CD4-positive, alpha-beta T cell treated with Interleukin-21 for 1 hour (primary cell): ENCODE results near the gene CORT.
"Not testable (repeated sequence)": the region's sequence is repeated elsewhere in the genome, so short reads cannot be mapped to it uniquely, and the experiment has no call there.

ENCODE experiments used
- DNase-seq: peaks from one replicate; pipeline ENCODE4 v3.0.0-alpha.2; 2020

Gene CORT

DNA sequence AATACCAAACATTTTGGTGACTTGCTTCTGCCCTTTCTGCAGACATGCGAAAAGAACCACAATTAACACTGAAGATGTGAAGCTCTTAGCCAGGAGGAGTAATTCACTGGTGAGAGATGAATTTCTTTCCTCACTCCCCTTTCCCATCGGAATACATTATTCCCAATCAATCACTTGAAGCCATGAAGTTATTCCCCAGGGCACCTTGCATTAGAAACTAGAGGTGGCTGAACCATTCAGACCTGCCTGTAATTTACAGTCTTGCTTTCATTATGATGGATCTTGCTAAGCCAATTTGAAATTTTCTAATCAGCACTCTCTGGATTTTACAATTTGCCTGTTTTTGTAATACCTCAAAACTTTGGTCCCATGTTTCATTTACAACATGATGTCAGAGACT lies 9.5 kb upstream of the CORT start:
- DNase-seq = no peak

DNA sequence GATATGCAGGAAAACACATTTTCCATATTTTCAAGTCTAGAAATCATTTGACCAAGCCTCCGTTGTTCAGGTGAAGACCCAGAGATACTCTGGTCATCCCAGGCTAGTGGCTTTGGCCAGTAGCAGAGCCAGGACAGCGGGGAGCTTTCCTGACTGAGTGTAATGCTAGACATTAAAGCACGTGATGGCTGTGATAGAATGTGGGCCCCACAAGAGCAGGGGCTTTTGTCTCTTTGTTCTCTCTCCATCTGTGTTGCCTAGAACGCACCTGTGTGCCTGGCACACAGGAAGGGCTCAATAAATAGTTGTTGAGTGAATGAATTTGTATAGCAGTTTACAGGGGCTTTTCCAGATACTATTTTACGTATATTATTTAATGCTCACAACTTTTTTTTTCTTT lies 9.0 kb upstream of the CORT start:
- DNase-seq = no peak

DNA sequence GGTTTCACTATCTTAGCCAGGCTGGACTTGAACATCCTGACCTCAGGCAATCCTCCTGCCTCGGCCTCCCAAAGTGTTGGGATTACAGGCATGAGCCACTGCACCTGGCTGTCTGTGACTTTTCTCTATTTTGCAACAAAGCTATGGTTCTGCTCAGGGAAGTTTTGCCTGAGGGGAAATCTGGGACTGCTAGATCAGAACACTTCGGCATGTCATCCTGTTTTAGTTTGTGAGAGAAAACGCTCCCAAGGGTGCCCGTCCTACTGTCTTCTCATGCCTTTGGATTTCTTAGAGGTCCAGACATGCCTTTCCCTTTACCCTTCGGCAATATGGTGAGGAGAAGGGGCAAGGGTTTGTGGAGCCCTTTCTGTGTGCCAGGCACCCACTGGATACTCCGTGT lies 5.6 kb upstream of the CORT start:
- DNase-seq = no peak

DNA sequence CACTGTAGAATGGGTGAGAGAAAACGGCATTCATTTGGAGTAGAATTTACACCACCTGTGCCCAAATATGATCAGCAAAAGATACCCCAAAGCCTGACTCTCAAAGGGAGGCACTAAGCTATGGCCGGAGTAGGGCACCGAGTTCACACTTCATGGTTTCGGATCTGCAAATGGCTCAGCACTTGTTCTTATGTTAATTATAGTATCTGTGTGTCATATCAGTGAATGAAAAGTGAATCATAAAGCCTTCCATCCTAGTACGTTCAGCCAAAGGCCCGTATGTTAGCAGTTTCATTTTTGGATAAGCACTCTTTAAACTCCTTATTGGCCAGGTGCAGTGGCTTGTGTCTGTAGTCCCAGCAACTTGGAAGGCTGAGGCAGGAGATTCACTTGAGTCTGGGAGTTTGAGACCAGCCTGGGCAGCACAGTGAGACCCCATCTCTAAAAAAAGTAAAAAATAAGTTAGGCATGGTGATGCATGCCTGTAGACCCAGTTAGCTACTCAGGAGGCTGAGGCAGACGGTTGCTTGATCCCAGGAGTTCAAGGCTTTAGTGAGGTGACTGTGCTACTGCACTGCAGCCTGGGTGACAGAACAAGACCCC lies 4.9 kb upstream of the CORT start:
- no peak for DNase-seq

DNA sequence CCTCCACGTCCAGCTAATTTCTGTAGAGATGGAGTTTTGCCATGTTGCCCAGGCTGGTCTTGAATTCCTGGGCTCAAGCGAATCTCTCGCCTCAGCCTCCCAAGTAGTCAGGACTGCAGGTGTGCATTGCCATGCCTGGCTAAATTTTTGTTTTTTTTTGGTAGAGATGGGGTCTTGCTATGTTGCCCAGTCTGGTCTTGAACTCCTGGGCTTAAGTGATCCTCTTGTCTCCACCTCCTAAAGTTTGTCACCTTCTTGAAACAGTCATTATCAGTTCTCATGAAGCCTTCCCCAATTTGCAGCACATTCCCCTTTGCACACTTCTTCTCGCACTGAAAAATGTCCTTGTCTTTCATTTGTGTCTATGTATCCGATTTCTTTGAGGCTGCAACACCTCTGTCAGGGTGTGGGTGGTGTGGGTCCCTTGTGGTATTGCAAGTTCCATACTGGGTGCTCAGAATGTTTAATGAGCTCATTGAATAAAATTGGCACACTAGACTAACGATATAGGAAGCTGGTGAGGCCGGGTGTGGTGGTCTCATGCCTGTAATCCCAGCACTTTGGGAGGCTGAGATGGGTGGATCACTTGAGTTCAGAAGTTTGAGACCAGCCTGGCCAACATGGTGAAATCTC lies 2.9 kb upstream of the CORT start:
- DNase-seq = no peak

DNA sequence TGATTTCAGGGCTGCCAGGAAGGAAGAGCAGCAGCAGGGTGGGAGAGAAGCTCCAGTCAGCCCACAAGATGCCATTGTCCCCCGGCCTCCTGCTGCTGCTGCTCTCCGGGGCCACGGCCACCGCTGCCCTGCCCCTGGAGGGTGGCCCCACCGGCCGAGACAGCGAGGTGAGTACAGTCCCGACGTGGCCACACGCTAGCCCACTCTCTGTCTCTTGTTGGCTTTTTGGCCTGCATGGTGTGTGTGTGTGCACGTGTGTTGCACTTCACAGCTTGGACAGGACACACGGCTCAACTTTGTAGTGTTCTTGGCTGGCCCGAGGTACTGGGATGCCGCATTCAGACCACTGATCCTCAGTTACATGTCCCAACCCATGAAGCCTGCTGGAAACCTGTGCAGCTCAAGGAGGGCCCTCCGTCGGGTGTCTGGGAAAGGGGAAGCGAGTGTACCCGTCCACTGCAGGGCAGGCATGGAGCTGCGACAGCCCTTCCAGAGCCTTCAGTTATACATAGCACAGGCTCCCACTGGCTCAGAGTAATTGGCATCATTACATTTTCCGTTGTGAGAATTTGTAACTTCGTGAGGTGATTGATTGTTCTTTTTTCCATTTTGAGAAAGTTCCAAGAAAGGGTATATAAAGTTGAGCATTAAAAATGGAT lies 454 bp downstream of the CORT start:
- DNase-seq = no peak

DNA sequence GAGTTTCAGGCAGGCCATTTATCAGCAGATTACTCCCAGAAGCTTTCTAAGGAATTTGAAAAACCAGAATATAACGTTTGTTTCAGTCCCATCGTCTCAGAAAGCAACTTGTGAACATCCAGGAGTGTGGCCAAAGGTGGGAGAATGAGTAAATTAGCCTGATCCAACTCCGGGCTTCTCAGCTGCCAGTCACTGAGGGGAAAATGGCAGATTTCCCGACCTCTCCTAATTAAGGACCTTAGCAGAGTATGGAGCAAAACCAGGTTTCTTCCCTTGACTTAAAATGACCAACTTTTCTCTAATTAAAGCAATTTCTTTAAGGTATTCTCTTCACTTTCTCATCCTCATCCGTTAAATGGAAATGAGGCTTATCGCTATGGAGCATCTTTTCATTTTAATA lies 1.0 kb downstream of the CORT start:
- DNase-seq = no peak

DNA sequence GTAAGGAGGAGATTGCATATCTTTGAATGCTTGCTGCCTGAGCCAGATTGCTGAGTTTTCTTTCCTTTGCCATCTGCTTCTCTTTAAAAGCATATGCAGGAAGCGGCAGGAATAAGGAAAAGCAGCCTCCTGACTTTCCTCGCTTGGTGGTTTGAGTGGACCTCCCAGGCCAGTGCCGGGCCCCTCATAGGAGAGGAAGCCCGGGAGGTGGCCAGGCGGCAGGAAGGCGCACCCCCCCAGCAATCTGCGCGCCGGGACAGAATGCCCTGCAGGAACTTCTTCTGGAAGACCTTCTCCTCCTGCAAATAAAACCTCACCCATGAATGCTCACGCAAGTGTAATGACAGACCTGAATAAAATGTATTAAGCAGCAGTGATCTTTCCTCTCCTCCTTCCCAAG lies 1.5 kb downstream of the CORT start:
- no peak for DNase-seq

DNA sequence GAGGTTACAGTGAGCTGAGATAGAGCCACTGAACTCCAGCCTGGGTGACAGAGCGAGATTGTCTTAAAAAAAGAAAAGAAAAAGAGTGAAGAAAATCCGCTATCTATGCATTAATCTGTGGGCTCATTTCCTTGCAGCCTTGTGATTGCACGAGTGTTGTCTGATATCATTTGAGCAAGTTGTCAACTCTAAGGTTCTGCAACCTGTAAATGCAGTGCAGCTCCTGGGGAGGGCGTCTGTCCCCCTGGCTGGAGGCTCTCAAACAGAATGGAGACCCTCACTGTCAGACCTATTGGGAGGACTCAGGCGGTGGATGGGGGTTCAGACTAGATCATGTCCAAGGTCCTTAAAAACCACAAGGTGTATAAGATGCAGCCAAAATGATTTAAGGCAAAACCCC lies 6.2 kb downstream of the CORT start:
- DNase-seq = no peak

DNA sequence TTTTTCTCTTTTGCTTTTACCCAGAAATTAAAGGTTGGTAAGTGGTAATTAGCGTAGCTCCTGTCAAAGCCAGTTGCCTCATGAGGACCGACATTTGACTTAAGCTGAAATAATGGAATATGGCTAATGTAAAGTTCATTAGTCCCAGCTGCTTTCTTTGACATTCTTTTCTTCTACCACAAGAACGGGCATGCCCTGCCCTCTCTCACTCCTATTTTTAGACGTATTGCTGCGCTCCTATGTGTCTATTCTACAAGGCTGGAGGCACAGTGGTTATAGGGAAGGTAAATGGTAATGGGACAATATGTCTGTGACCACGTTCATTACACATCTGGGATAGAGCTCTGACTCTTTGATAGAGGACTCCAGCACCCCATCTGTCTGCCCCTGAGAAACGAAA lies 6.8 kb downstream of the CORT start:
- no peak for DNase-seq

DNA sequence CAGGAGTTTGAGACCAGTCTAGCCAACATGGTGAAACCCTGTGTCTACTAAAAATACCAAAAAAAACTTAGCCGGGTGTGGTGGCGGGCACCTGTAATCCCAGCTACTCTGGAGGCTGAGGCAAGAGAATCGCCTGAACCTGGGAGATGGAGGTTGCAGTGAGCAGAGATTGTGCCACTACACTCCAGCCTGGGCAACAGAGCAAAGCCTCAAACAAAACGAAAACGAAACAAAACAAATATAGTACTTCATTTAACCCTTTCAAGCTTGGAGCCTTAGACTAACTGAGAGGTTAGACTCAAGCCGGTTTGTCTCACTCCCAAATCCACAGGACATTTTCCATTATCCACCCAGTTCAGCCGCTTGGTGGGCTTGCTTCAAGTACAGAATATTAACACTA lies 7.6 kb downstream of the CORT start:
- not testable (repeated sequence) for DNase-seq

DNA sequence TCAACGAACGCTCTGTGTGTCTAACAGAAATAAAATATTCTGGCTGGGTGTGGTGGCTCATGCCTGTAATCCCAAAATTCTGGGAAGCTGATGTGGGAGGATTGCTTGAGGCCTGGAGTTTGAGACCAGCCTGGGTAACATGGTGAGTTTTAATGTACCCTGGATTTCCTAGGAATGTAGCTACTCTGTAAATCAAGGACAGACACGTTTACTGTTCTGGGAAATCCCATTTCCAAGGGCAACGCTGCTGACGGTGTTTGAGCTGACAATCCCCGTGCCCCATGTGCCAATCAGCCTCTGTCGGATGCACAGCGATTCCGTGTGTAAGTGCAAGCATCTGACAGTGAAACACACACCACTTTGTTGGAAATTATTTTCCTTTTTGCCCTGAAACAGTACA lies 8.0 kb downstream of the CORT start:
- no peak for DNase-seq

DNA sequence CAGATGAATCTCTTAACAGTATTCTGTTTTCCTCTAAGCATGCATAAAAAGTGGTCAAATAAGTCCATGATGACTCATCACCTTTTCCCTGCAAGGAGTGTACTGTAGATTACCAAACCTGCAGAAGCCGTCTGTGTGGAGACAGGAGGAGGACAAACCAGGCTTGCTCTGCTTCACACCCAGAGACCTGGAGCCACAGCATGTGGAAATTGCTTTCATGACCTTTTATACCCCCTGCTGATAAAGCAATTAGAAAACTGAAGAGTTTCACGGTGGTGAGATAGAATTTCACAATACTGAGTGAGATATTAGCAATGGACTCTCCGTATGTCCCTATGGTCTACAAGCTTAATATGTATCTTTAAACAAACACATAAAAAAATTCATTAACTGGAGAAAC lies 9.4 kb downstream of the CORT start:
- no peak for DNase-seq

DNA sequence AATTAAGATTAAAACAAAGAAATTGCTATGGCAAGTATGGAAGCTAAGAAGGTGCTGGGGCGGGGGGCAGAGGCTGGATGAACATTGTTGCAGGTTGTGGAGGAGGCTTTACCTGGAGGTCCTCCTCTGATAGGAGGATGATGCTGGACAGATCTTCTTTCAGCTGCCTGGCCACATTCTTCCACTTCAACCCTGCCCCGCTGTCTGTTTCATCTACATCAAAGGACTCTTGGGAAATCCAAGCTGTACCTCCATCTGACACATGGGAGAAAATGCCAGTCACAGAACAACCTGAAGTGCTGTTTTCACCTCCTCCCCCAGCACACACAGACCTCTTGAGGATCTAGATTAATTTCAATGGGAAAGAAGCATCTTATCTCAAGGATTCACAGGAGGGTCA lies 17.2 kb downstream of the CORT start:
- DNase-seq = no peak

DNA sequence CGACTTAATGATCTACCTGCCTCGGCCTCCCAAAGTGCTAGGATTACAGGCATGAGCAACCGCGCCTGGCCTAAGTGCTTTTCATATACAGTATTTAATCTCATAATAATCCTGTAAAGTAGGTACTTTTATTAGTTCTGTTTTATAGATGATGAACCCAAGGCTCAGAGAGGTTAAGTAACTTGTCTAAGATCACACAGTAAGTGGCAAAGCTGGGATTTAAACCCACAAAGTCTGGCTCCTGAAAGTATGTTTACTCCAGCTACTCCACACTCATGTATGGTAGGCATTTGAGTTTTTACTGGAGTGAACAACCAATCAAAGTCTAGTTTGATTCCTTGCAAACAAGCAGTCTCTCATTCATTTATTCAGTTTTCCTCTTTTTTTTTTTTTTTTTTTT lies 20.2 kb downstream of the CORT start:
- no peak for DNase-seq

DNA sequence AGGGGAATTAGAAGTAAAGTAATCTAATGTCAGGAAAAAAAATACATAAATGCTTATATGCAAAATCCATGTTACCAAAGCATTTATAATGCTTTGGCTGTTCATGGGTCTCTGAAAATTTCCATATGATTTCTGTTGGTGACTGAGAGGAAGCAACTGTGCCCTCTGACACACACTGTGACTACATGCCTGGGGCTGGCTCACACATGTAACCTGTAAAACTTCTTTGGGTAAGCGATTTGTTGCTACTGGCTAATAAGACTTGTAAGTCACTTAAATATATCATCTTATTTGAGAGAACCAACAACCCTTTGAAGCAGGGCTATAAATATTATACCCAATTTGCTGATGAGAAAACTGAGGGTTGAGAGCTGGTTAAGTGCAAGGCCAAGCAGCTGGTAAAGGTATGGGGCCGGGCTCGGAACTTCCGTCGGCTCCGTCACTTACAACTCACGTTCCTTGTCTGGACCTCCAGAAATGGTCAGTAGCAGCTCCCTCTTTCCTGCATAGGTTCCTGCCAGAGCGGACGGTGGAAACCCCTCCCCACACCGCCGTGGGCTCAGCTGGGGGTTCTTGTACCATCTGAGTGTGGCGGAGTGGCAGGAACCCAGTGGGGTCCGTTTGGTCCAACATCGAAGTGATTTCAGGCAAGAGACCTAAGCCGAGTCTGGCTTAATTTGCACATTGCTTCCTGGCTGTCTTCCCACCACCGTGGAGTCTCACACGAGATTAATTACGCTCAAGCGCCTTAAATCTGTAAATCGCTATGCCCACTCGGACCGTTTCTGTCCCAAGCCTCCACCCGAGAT lies 21.8 kb downstream of the CORT start:
- no peak for DNase-seq

DNA sequence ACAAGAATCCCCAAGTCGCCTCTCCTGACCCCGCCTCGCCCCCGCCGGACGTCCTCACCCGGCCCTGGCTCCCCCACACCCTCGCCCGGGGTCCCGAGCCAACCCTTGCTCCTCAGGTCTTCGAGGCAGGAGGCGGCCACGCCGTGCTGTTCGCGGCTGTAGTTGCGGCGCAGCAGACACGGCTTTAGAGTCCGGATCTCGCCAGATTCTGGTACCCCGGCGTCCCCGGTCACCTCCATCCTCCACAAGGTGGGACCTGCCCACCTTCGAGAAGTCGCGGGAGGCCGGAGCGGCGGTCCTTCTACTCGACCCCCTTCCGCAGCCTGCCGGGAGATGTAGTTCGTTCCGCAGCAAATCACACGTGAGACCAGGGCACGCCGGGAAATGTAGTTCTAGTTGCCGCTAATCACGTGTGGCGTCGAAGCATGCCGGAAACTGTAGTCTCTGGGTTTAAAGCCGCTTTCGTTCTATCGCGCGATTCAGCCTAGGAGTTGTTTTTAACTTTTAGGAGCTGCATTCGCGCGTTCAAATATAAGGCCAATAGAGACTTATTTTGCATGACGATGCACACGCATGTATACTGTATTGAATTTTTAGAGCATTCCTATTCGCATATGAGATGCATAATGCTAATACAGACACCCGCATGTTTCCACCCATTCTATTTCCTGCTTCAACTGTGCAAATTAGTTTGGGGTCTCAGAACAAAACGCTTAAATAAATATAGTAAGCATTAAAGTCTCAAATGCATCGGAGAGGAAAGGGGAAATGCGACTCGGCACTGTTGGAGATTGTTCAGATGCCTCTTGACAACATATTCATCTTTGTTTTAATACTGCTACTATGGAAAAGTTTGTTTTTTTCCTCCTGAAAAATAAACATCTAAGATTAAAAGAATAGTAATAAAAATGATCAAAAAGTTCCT lies 22.7 kb downstream of the CORT start, which contains the start of gene DFFA:
Gene DFFA (minus strand): TSS at position 310 of the 925 bp plus-strand sequence. CDS start 71 bp downstream, at position 239.
- peak; percentile 94 for DNase-seq

DNA sequence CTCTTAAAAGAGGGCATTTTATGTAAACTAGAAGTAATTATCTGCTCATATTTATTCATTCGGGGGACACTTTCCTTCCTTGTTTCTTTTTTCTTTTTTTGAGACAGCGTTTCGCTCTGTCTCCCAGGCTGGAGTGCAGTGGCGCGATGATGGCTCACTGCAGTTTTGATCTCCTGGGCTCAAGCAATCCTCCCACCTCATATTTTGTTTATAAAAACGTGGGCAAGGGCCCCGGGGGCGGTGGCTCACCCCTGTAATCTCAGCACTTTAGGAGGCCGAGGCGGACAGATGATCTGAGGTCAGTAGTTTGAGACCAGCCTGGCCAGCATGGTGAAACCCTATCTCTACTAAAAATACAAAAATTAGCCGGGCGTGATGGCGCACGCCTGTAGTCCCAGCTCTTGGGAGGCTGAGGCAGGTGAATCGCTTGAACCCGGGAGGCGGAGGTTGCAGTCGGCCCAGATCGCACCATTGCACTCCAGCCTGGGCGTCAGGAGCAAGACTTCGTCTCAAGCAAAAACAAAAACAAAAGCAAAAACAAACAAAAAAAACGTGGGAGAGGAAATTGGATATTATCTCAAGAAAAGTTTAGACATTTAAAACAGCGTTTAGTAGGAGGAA lies 23.4 kb downstream of the CORT start:
- no peak for DNase-seq

DNA sequence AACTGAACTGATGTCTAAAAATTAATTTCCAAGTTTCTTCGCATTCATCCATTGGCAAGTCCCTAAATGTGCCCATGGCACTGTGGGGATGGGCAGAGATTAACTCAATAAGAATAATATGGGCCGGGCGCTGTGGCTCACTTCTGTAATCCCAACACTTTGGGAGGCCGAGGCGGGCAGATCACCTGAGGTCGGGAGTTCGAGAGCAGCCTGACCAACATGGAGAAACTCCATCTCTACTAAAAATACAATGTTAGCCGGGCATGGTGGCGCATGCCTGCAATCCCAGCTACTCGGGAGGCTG lies 24.4 kb downstream of the CORT start:
- not testable (repeated sequence) for DNase-seq

DNA sequence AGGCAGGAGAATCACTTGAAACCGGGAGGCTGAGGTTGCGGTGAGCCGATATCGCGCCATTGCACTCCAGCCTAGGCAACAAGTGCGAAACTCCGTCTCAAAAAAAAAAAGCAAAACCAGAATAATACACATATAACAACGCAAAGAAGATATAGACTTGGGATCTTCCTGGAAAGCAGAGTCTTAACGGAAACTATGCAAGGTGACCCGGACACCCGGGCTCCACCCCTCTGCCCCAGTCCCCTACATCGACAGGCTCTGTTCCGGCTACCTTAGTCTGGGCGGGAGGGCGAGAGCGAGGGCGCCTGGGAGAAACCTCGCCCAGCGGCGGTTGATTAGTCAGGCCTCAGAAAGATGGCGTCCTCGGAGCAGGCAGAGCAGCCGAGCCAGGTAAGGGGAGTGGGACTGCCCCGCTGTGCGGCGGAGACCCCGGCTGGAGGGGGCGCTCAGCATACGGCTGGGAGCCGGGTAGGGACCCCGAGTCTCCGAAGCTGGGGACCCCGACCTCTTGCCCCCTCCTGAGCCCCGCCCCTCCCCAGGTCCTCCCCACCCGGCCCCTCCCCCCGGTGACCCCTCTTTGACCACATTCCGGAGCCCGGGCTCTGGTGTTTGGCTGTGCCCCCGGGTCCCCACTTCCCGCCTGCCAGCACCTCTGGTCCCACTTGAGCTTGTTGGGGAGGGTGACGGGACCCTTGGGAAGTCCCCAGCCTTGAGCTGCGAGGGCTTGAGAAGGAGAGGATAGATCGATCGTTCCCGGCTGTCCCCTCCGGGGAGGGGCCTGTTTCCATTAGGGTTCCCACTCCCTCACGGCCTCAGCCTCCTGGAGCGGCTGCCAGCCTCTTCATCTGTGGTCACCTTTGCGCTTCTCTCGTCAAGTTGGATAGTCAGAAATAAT lies 25.0 kb downstream of the CORT start, which contains the start of gene PEX14:
Gene PEX14 (plus strand): TSS at position 338 of the 895 bp plus-strand sequence. CDS start 17 bp downstream, at position 355.
- DNase-seq = peak; percentile 89

DNA sequence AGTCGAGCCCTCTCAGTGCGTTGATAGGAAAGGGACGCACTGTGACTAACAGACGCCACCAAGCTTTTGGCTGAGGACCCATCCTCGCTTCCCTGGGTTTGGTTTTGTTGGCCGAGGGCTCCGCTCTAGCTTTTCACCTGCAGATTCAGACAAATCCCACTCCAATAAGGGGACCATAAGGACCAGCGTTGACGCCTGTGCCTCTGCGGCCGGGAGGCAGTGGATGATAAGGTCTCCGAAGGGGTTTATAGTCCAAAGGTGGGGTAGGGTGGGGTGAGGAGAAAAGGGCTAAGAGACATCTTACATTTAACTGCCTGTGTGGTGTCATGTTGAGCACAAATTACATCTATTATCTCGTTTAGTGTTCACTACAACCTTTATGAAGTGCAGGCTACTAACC lies 25.7 kb downstream of the CORT start:
- no peak for DNase-seq
